GM21825 (cell line): ENCODE results near the gene PPP1R1A.

Source experiments
- ATAC-seq: cut with Tn5 transposase; IDR thresholded peaks from one replicate; pipeline ENCODE4 v1.9.1; 2021; ENCODE audit warnings: mild to moderate bottlenecking, moderate library complexity; ENCODE audit not compliant: unreplicated experiment

Gene PPP1R1A, protein sequence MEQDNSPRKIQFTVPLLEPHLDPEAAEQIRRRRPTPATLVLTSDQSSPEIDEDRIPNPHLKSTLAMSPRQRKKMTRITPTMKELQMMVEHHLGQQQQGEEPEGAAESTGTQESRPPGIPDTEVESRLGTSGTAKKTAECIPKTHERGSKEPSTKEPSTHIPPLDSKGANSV

GRCh38 chr12:54588110-54588889, at the start of gene PPP1R1A:
Gene PPP1R1A, minus strand, starts transcription at chr12:54588659. Its CDS starts 171 bp downstream, at chr12:54588488.
- ATAC-seq: no peak

DNA sequence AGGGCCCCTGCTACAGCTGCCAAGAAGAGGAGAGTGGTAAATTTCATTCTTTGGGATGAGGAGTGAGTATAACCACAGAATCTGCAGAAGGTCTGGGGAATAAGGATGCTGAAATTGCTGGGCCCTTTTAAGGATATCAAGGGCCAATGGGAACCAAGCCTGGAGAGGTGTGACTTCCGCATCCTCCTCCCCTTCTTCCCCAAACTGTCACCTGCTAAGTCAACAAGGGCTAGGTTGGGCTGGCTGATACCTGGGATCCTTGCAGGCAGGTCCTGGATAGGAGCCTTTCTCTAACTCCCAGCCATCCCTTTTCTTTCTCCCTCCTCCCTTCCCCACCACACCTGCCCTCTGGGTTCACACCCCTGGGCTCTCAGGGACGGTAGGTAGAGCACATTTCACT, 46.3 kb upstream of the PPP1R1A start, which contains the start of gene LACRT:
Gene LACRT, minus strand, starts transcription at position 101 of the 400 bp plus-strand sequence. Its CDS starts 54 bp downstream, at position 47.
- ATAC-seq: no peak

DNA sequence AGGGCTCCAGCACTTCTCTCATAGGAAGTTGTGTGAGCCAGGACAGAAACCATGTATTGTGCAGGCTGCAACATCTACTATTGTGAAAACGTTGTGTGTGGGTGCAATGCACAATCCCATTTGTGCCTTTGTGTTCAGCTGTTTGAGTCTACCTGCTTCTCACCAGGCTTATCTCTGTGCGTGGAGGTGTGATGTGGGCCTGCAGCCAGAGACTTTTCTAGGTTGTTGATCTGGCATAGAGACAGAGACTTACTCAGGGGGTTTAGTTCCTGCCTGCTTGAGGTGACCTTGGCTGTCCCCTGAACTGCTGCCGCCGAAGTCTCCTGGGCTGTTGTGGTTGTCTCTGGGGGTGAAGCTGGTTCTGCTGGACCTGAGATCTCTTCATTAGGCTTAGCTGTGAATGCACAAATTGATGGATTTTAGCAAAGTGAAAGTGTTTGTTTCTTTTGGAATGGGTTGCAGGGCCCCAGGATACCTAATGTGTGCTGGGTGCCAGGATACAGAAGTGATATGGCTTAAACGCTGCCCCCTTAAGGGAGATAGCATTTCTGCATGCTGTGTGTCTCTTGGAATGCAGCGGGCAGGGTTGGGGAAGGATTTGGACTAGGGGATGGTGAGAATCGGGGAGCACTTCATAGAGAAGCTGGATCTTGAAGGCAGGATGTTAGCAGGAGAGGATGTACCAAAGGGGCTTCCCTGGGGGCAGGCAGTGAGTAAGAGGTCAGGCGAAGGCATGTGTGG, 43.7 kb upstream of the PPP1R1A start:
- ATAC-seq: no peak

DNA sequence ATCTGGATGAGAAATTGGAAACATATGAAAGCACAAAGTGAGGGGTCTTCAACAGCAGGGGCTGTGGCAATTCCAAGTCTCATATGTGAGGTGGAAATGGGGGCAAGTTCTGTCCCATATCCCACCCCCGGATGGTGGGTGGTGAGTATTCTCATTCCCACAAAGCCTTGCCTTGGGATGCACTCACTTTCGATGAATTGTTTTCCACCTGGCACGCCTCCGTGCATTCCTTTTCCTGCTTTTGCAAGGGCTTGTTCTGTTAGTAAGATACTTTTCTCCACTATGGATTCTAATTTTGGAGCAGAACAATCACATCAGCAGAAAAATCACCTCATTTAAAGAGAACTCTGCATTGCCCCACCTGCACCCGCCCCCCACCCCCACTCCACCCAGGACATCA, 43.1 kb upstream of the PPP1R1A start:
- ATAC-seq: no peak

DNA sequence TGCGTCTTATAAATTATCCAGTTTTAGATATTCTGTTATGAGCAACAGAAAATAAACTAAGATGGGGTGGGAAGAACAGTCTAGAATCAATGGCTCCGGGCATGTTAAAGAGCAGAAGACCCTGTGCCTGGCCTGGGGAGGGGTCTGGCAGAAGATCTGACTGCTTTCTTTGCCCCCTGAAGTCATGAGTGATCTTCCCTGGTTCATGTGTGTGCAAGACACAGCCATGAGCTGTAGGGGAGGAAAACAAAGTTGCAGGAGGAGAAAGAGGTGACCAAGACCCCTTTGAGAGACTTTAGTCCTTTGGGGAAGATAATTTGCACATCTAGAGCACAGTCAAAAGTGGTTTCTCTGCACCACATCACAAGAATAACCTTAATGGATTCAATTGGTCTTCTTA, 41.5 kb upstream of the PPP1R1A start:
- no peak for ATAC-seq

GRCh38 chr12:54628186-54628846, 39.9 kb upstream of the PPP1R1A start:
- ATAC-seq: no peak

DNA sequence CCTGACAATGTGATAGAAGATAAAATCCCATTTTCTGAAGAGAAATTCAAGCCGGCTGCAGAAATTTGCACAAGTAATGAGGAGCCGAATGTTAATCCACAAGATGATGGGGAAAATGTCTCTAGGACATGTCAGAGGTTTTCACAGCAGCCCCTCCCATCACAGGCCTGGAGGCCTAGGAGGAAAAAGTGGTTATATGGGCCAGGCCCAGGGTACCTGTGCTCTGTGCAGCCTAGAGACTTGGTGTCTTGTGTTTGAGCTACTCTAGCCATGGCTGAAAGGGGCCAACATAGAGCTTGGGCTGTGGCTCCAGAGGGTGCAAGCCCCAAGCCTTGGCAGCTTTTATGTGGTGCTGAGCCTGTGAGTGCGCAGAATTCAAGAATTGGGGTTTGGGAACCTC, 38.8 kb upstream of the PPP1R1A start:
- ATAC-seq: no peak

- no peak for ATAC-seq
Observed at GRCh38 chr12:54625598-54625997, 37.1 kb upstream of the PPP1R1A start.

DNA sequence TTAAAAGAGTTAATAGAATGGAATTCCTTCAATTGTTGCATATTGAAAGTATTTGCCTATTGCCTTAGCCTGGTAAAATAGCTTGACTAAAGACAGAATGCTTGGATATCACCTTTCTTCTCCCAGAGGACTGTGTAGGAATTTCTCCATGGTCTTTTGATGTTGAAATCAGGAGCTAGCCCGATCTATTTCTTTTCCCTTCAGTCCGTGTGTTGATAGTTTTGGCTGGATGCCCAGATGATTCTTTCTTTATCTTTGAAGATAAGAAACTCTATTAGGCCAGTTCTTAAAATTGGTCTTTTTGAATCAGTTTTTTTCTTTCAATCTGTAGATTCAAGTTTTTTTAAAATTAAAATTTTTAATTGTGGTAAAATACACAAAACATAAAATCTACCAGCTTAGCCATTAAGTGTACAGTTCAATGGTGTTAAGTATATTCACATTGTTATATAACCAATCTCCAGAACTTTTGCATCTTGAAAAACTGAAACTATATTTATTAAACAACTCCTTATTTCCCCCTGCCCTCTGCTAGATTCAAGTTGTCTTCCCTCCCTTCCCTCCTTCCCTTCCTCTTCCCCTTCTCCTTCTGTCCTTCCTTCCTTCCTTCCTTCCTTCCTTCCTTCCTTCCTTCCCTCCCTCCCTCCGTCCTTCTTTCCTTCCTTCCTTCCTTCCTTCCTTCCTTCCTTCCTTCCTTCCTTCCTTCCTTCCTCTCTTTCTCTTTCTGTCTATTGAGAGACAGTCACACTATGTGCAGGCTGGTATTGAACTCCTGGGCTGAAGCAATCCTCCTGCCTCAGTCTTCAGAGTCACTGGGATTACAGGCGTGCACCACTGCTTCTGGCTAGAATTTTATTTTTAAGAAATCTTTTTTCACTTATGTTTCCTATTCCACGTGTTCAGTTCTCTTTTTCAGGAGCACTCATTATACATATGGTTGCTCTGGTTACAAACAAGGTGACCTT, 36.1 kb upstream of the PPP1R1A start:
- ATAC-seq: no peak

DNA sequence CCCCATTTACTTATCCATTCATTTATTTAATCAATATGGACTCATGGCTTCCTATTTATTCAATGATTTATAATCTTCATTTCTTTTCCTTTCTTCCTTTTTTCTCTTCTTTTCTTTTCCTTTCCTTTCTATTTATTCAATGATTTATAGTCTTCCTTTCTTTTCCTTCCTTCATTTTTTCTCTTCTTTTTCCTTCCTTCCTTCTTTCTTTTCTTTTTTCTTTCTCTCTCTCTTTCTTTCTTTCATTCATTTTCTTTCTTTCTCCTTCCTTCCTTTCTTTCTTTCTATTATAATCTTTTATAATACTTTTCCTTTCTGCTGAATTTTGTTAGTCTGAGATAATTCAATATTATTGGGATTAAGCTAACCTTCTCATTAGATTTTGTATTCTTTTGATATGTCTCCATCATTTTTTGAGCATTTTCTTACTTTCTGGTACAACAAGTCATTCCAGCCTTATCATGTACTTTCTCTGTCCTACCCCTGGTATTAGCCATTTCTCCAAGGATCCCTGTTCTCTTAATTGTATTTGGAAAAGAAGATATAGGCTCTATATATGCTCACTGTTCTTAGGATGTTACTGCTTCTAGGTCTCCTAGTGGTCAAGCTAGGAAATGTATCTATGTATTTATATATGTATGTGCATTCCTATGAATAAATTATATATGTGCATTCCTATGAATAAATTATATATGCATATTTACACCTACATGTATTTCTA, 34.2 kb upstream of the PPP1R1A start:
- ATAC-seq: no peak

DNA sequence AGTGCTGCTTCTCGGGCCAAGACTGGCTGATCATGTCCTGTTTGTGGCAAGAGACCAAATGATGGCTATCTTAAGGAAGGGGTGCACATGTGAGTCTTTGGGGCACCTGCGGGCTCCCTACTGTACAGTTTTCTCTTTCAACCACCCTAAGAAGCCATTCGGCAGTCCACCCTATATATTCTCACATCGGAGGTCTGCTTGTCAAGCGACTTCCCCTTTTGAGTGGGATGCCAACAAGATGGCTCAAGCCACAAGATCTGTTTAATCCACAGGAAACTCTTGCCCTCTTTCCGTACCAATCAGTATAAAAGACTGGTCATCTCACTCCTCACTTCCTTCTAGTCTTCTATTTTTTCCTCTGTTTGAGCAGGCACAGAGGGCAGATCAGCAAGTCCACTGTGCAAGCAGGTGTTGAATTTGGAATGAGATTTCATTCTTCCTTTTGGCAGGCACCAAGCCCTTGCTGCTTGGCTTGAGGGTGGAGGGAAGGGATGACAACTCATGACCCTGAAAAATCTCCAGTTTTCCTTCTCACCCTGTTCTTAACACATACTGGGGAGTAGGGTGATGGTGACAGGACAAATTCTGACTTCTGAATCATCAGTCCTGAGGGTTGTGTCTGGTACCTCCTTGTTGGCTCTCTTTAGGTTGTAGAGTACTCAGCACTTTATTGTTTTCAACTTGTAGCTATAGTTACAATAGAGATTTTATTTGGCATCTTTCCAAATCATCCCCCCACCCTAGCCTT, 28.6 kb upstream of the PPP1R1A start:
- ATAC-seq: no peak

- ATAC-seq: no peak
Observed at GRCh38 chr12:54612225-54612750, 23.8 kb upstream of the PPP1R1A start.

DNA sequence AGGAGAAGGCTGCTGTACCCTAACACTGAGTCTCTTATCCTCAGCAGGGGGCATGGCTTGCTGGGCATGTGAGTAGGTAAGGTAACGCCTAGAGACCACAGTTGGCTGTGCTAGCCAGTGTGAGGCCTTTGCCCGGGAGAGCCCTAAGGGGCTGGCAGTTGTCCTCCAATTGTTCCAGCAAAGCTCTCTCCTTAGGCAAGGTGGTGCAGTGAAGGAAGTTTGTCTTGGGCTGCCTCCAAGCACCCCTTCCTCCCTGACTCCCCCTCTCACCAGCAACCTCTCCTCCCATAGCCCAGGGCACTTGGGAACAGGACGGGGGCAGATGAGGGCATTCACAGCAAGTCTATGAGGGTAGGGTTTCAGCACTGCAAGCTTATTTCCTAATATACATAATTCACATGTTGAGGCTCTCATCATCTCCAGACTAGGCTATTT, 23.3 kb upstream of the PPP1R1A start:
- no peak for ATAC-seq

GRCh38 chr12:54608769-54609168, 20.3 kb upstream of the PPP1R1A start:
- ATAC-seq: no peak

GRCh38 chr12:54608156-54608555, 19.7 kb upstream of the PPP1R1A start:
- ATAC-seq: no peak

DNA sequence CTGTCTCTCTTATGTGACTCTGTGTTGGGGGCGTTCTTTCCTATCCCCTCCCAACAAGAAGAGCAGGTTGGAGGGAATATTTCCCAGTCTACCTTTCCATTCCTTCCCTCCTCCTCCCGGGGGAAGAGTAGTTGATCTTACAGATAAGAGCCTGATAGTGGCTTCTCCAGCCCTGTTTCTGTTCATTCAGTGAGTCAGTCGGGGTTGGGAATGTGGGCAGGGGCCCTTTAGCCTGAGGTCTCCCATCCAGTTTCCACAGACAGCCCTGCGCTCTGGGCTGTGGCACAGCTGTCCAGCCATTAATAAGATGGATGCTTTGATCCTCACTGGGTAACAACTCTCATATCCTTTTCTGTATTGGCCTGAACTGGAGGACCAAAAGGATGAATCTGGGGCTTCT, 18.1 kb upstream of the PPP1R1A start:
- ATAC-seq: no peak

DNA sequence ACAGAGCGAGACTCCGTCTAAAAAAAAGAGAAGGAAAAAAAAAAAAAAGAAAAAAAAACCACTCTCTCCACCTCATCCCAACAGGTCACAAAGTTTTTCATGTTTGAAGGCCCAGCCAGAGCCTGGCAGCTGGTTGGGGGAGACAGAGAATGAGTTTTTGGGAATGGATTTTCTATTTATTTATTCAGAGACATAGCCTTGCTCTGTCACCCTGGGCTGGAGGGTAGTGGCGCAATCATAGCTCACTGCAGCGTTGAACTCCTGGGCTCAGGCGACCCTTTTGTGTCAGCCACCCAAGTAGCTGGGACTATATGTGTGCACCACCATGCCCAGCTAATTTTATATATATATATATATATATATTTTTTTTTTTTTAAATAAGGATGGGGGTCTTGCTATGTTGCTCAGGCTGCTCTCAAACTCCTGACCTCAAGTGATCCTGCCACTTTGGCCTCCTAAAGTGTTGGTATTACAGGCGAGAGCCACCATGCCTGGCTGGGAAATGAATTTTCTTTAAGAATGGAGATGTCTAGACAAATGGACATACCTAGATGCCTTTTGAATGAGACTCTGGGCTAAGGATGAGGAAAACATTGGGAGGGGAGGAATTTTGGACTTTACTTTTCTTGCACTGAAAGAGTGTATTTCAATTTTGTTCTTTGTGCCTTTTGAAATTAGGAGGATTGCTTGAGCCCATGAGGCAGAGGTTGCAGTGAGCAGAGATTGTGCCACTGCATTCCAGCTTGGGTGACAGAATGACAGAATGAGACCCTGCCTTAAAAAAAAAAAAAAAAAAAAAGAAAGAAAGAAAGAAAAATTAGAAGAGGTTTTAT, 16.9 kb upstream of the PPP1R1A start:
- no peak for ATAC-seq

DNA sequence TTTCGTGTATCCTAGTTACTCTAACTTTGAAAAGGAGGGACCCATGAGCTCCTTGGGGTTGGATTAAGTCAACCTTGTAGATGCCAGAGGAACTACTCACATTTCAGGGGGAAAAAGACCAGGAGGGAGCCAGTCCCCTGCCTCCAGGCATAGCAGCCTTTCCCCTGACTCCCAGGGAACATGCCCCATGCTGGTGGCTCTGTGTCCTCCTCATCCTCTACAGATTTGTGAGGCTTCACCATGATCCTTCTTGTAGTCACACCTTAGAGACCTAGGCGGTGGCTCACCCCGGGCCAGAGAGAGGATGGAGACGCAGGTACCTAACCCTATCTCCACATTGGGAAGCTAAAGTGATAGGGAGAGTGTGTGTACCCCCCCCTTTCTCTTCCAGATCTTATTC, 16.0 kb upstream of the PPP1R1A start:
- ATAC-seq: no peak
